Measurements from ENCODE around the gene VAPA.
"Not testable (repeated sequence)": the region's sequence is repeated elsewhere in the genome, so short reads cannot be mapped to it uniquely, and the experiment has no call there.

The VAPA gene

DNA sequence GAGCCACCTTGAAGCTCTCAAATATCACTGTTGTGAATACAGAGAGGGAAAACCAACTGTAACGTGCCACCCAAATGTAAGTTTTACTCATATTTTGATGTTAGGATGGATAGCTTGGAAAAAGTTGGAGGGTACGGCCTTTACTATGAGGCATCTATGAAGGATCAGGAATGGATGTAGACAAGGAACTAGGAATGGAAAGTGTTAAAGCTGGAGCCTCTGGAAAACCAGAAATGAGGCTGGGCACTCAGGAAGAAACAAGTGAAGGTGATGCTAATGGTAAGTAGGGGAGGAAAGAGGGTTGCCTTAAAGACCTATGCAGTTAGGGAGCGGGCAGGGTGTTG is 27.8 kb upstream of the VAPA start:
- no peak for DNase-seq (ENCODE audit: low spot score)

DNA sequence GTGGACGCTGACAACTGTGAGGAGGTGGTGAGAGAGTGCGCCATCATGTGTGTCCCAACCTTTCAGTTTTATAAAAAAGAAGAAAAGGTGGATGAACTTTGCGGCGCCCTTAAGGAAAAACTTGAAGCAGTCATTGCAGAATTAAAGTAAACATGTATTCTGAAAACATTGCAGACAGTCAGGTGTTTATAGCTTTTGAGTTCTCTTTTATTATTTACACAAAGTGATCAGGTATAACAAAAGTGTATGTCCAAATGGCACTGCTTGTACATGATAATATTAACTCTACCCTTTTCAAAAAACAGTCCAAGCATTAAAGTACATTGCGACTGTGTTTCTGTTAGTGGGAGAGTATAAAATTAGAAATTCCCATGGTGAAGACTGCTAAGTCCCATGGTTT is 25.8 kb upstream of the VAPA start:
- DNase-seq (ENCODE audit: low spot score): no peak

DNA sequence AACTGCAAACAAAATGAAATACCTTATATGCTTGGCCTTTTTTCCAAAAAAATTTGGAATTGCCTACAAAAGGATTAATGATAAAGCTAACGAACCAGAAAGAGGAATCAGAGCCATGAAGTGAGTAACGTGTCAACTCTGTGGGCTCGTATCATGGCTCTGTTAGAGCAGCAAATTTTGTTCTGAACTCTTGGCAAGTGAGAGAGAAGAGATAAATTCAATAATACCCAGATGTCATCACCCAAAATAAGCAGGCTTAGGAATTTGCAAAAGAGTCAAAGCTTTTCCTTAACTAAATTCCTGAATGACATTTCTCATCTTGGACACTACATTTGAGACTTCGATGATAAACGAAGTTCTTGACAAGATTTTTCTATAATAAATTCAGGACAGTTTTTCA is 23.6 kb upstream of the VAPA start:
- DNase-seq (ENCODE audit: low spot score): no peak

DNA sequence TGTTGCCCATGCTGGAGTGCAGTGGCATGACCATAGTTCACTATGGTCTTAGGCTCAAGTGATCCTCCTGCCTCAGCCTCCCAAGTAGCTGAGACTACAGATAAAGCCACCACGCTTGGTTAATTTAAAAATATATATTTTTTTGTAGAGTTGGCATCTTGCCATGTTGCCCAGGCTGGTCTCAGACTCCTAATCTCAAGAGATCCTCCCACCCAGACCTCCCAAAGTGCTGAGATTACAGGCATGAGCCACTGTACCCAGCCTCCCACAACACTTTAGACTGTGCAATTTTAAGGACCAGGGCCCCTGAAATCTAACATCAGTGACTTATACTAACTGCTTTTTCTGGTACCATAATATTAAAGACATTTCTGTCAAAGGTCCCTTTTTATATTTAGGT is 22.9 kb upstream of the VAPA start:
- DNase-seq (ENCODE audit: low spot score): no peak

DNA sequence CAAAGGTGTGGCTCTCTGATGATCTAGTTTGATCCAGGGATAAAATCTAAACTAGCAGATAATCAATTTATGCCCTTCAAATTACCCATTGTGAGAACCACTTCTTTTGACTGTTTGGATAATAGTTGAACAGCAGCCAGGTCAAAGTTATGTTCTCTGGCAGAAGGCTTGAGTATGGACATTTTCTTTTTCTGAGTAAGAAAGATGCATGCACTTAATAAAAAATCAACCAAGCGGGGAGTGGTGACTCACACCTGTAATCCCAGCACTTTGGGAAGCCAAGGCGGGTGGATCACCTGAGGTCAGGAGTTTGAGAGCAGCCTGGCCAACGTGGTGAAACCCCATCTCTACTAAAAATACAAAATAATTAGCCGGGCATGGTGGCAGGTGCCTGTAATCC is 22.3 kb upstream of the VAPA start:
- not testable (repeated sequence) for DNase-seq (ENCODE audit: low spot score)

DNA sequence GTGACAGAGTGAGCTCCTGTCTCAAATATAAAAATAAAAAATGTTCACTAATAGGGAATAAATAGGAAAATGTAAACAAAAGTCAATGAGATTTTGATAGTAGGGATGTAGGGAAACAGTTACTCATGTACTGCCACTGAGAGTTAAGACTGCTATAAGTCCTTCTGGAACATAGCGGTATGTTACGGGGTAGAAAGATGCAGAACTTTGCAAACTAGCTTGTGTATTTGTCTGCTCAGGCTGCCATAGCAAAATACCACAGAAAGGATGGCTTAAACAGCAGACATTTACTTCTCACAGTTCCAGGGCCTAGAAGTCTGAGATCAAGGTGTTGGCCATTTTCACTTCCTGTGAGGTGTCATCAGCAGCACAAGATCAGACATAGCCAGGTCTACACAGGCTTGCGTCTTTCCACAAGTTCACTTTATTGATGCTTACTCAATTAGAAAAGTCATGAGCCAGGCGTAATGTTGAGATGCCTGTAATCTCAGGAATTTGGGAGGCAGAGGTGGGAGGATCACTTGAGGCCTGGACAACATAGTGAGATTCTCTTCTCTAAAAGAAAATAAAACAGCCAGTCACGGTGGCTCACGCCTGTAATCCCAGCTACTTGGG is 19.3 kb upstream of the VAPA start:
- no peak for DNase-seq (ENCODE audit: low spot score)

DNA sequence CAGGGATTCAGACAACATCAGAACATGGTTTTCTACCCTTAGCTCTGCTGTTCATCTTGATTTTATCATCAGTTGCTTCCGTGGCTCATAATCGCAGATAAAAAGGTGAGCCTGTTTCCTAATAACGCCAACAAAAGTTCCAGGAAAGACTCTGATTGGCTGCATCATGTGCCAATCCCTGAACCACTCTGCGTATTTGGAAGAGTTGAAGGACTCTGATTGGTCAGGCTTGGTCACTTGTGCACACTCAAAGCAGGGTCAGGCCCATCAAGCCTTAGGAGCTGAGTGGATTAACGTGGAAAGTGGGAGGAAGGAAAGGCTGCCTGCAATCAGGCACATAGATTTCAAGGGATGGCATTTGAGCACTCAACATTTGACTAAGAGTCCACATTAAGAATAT is 16.7 kb upstream of the VAPA start:
- no peak for DNase-seq (ENCODE audit: low spot score)

DNA sequence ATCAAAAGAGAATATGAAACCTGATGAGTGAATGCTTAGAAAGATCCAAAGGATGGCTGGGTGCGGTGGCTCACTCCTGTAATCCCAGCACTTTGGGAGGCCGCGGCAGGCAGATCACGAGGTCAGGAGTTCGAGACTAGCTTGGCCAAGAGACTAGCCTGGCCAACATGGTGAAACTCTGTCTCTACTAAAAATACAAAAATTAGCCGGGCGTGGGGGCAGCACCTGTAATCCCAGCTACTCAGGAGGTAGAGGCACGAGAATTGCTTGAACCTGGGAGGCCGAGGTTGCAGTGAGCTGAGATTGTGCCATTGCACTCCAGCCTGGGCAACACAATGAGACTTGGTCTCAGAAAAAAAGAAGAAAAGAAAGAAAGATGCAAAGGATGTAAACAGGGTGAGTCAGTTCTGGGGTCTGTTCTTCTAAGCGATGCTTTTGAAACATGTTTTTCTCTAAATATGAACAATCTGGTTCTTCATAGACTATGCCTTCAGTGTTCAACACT is 16.0 kb upstream of the VAPA start:
- DNase-seq (ENCODE audit: low spot score): not testable (repeated sequence)

DNA sequence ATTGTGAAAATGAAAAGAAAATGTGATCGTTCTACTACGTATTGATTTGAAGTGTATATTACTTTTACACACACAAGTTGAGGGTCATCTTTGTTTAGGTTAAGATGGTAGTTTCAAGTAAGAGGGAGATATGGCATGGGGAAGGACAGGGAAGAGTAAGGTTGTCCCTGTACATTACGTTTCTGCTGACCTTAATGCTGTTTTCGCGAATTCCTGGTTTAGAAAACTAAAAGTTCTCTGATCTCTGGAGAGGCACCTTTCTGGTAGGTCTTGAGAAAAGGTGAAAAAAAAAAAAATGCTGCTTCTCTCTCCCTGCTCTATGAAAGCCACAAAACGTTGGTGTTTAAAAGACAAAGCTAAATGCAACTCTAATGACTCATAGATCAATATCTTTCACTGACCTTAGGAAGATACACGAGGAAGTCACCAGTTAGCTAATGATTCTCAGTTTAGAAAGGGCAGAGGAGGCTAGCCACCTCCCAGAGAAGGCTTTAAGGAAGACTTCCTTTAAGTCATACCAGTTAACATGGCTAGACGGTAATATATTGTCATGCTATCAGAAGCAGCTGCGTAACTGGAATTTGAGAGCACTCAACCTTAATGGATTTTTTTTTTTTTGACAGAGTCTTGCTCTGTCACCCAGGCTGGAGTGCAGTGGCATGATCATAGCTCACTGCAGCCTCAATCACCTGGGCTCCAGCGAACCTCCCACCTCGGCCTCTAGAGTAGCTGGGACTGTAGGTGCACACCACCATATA is 14.8 kb upstream of the VAPA start:
- DNase-seq (ENCODE audit: low spot score): no peak

DNA sequence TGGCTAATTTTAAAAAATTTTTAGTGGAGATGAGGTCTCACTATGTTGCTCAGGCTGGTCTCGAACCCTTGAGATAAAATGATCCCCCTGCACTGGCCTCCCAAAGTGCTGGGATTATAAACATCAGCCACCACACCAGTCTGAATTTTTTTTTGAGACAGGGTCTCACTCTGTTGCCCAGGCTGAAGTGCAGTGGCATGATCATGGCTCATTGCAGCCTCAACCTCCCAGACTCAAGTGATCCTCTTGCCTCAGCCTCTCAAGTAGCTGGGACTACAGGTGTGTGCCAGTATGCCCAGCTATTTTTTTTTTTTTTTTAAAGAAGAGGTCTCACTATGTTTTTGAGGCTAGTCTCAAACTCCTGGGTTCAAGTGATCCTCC is 14.3 kb upstream of the VAPA start:
- DNase-seq (ENCODE audit: low spot score): not testable (repeated sequence)

DNA sequence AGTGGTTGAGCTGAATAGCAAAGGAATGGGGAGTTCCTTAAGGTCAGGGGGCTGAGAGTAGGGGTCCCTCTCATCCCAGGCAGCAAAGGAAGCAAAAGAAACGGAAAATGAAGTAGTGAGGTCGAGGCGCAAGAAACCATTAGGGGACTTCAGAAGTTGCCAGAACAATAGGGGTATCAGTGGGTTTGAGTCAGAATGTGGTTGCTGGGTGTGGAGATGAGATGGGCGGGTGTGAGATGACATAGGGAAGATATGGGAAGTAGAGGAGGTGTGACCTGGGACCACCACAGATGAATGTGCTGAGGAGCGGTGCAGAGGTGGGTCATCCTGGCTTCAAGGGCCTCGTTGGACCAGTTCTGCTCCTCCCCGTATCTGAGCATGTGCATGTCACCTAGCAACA is 13.1 kb upstream of the VAPA start:
- no peak for DNase-seq (ENCODE audit: low spot score)

DNA sequence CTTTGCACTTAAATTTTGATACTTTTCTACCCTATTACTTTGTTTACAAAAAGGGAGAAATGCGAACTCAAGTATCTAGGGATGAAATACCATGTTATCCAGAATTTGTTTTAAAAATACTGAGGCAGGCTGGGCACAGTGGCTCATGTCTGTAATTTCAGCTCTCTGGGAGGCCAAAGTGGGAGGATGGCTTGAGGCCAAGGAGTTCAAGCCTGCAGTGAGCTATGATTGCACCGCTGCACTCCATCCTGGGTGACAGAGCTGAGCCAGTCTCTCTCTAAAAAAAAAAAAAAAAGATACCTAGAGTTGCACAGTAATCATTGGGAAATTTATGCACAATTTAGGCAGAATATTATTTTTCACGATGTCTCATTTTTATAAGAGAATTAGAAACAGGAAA is 12.4 kb upstream of the VAPA start:
- no peak for DNase-seq (ENCODE audit: low spot score)

DNA sequence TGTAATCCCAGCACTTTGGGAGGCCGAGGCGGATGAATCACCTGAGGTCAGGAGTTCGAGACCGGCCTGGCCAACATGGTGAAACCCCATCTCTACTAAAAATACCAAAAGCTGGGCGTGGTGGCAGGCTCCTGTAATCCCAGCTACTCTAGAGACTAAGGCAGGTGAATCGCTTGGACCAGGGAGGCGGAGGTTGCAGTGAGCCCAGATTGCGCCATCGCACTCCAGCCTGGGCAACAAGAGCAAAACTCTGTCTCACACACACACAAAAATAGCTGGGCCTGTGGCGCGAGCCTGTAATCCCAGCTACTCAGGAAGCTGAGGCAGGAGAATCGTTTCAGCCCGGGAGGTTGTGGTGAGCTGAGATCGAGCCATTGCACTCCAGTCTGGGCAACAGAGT is 11.6 kb upstream of the VAPA start:
- not testable (repeated sequence) for DNase-seq (ENCODE audit: low spot score)

DNA sequence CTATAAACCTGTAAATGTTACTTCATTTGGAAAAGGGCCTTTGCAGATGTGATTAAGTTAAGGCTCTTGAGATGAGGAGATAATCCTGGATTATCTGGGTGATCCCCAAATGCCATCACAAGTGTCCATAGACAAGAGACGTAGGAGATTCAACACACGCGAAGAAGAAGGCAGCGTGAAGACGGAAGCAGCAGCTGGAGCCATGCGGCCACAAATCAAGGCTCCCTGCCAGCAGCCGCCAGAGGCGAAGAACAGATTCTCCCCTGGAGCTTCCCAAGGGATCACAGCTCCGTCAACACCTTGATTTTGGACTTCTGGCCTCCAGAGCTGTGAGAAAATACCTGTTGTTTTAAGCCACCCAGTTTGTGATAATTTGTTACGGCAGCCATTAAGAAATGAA is 11.0 kb upstream of the VAPA start:
- no peak for DNase-seq (ENCODE audit: low spot score)

DNA sequence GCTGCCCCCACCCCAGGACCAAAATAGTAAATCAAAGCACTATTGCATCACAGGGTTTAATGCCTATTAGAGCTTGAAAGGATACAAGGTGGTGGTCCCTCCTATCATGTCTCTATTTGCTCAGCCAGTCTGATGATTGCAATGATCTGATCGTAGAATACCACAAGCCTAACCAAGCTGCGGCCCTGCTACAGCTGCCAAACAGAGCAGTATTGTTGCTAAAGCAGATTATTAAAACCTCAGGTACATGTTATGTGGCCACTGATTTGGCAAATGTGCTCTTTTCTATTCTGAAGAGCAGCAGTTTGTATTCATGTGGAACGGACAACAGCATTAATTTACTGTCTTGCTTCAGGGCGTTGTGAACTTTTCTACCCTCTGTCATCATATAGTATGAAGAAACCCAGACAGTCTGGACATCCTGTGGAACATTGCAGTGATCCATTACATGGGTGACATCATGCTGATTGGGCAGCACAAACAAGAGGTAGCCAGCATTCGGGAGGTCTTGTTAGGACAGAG is 8.4 kb upstream of the VAPA start:
- no peak for DNase-seq (ENCODE audit: low spot score)

DNA sequence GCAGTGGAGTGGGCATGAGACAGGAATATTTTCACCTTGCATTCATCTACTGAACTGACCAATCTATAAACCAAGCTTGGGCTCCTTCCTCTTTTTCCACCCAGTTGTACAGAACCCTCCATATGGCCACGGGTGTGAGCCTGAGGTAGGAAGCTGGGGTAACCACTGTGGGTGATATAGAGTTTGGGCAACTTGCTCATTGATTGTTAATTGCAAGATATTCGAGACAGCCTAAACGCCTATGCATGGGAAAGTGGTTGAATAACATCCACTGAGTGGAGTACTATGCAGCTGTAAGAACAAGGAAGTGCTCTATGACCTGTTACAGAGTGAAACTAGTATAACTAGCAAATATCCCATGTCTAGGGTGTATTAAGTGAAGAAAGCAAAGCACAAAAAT is 7.3 kb upstream of the VAPA start:
- no peak for DNase-seq (ENCODE audit: low spot score)

DNA sequence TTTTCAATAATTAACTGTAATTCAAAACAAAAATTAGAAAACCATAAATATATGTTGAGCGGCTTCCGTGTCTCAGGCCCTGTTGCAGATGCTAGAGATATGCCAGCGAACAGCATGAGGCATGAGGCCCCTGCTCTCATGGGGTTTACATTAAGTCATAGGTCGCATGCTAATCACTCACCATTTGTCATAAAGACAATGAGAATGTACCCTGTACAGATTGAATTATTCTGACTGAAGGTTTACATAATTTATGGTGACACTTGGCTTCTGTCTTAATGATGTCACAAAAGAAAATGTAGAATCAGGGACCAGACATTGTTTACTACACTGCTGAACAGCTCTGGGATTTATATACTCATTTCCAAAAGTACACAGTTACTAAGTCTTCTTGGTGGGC is 5.9 kb upstream of the VAPA start:
- no peak for DNase-seq (ENCODE audit: low spot score)

DNA sequence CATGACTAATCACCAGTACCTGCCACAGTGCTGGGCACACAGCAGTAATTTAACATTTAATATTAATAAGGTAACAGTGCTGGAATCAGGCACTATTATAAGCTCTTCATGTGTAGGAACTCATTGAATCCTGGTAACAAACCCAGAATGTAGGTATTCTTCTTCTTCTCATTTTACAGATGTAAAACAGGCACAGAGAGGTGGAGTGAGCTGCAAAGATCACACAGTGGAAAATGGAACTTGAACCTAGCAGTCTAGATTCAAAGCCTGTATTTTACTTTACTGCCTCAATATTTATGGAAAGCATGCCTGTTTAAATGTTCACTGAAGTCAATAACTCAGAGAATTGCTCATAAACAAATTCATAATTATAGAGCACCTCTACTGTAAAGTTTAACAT is 3.7 kb upstream of the VAPA start:
- no peak for DNase-seq (ENCODE audit: low spot score)

DNA sequence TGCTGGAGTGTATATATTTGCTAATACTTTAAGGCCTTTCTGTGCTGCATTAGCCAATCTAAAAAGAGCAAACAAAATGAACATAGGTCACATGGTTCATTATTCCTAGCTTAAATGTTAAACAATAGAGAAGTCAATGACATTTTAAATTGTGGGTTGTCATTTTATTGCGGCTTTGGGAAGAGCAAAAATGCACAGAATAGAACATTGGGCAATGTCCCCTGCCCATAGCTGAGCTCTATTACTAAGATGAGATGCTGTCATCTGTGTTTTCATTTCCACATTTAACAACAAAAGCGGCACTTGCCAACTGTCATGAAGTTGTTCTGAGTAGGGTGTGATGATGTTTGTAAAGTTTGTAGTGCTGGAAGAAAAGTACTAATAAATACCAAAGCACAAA is 3.2 kb upstream of the VAPA start:
- DNase-seq (ENCODE audit: low spot score): no peak

DNA sequence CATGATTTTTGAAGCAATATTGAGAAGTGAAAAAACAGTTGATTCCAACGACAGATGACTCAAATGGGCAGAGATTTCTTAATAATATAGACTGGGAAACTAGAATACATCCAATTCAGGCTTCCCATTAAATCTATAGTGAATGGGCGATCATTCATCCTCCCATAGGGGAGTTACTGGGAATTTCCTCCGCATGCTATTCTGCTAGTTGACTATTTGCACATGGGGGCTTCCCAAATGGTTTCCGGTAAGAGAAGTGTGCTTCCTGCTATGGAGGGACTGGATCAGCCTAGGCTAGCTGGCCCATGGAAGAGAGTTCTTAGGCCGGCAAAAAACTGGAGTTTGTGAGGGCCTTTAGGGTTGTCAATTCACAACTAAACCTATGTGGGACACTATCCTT is 2.6 kb upstream of the VAPA start:
- DNase-seq (ENCODE audit: low spot score): no peak

DNA sequence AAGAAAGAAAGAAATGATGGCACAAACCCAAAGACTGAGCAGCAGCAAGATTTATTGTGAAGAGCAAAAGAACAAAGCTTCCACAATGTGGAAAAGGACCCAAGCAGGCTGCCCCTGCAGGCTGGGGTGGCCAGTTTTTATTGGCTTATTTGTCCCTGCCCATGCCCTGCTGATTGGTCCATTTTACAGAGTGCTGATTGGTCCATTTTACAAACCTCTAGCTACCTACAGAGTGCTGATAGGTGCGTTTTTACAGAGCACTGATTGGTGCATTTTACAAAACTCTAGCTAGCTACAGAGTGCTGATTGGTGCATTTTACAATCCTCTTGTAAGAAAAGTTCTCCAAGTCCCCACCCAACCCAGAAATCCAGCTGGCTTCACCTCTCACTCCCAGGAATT is 1.5 kb upstream of the VAPA start:
- not testable (repeated sequence) for DNase-seq (ENCODE audit: low spot score)

DNA sequence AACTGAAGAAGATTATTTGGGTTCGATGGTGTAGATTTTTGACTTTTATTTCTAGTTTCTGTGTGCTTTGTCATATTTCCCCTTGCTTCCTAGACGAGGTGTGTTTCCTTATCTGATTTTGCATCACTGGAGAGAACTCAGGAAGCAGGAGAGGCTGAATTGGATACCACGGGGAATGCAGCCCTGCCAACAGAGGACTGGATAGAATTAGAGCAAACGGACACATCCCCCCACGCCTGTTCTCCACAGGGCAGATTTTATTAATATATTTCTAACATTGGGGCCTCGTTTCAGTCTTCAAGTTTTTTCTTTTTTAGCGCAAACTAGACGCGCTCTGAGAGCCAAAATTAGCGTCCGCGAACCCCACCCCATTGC is 678 bp upstream of the VAPA start:
- DNase-seq (ENCODE audit: low spot score): no peak

DNA sequence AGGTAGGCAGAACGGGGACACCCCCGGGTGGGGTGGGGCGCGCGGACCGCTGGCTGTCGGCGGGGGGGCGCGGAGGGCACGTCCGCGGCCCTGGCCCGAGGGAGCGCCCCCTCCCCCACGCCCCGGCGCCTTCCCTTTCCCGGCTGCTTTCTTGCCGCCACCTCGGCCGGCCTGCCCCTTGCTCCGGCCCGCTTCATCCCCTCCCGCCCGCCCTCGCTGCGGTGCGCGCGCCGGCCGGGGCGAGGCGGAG is 443 bp downstream of the VAPA start:
- peak; percentile 70 for DNase-seq (ENCODE audit: low spot score)

DNA sequence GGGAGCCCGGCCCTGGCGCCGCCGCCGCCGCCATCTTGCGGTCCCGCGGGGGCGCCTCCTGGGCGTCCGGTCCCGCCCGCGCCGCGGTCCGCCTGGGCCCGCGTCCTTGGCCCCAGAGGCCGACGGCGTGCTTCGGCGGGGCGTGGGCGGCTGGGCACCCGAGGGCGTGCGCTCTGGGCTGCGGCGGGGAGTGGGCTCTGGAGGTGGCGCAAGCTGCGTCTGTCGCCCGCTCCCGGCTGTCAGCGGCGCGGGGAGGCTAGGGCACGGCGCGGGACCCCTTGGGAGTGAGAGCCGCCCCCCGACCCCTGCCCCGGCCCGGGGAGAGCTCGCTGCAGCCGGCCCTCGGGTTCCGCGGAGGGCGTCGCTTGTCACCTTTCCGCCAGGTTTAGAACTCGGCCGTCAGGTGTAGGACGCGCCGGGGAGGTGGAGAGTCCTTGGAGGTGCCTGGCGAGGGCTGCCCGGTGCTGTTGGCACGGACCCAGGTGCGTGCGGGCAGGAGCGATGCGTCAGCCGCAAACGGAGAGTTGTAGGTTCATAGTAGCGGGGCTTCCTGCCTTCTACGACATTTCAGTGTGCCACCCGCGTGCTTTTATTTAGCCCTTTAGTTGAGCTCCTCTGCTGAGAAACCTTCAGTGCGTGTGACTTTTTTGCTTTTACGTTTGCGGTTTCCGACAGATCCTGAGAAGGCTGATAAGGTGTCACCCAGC is 921 bp downstream of the VAPA start:
- DNase-seq (ENCODE audit: low spot score): peak; percentile 28

Measured in iPS-NIHi11 (cell line).